ENCODE measurements around the gene PHOX2A.

The PHOX2A gene

DNA sequence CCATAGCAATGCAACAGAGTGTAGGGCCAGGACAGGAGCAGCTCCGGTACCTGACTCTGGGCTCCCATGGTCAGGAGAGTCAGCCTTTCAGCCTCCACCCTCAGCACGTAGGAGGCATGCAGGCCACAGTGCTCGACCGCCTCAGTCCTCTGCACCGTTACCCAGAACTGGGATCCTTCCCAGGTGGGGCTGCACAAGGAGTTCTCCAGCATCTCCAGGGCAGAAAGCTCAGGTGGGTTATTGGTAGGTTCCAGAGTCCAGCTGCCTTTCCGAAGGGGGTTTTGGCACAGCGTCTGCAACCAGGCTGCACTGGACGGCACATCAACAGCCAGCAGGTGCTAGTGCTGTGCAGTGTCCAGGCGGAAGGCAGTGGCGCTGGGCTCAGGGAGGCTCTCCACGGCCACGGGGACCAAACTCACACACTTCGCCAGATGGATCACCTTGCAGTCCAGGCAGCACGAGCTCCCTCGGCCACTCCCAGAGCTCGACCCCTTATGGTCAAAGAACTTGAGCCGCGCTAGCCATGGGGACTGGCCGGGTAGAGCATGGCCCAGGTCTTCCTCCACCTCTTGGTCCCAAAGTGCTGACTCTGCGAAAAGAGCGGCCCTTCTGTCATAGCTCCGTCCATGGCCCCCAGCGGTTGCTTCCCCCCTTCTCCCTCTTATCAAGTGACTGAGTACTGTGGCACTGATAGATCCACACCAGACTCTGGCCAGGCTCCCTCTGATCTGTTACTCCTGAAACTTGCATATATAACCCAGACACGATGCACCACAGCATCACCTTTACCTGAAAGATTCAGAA lies 6.9 kb upstream of the PHOX2A start:
- in situ Hi-C loops (cut with MboI; ENCODE audit: low sequenced_read_pairs): no loop called here

DNA sequence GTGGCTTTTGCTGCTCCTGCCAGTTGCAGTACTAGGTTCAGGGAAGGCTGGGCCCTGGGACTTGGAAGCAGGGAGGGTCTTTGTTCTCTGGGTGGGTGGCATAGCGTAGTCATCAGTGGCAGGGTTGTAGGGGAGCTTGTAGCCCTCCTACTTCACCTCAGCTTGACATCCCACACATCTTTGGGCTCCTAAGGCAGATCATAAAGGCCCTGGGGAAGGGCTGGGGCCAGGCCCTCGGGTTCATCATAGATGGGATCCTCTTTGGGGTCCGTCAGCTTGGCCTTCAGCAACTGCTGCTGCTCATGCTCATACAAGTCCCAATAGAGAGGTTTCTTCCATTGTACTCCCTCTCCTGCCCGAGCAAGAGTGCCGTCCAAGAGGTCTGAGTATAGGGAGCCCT lies 6.0 kb upstream of the PHOX2A start:
- in situ Hi-C loops (cut with MboI; ENCODE audit: low sequenced_read_pairs): no loop called here

DNA sequence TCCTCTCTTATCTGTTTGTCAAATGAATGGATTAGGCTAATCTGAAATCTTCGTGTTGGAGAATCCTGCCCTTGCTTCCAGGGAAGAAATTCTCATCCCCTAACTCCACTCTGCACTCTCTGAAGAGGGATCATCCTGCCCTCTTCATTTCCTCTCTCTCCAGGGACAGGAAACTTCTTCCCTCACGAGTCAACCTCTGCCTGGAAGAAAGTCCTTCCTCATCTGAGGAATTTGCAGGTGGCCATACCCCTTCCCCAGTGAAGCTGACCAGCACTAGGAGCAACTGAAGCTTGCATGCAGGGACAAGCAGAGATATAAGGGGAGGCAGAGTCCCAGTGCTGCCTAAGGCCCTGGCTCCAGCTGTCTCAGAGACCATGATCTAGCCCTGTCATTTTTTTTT lies 3.6 kb upstream of the PHOX2A start:
- in situ Hi-C loops (cut with MboI; ENCODE audit: low sequenced_read_pairs): no loop called here

DNA sequence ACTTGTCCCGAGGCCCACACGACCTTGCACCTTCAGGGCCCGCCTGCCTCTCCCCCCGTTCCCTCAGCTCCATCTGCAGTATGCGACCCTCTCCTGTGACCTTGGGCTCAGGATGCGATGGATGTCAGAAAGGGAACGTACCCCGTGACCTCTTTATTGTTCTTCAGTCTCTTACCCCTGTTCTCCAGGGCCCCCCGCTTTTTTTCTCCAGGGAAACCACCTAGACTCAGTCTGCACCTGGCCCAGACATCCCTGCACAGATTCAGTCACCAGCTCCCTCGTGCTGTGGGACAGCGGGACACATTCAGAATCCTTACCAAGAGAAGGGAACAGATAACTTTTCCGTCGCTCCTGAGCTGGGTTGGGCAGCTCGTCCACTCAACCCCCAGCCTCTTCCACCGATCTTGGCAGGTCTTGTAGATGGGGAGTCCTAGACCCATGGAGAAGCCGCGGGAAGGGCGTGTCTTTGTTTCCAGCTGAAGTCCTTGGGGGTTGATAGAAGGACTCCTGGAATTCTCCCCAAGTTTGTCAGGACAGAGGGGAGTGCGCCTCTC lies 1.4 kb upstream of the PHOX2A start:
- in situ Hi-C loops (cut with MboI; ENCODE audit: low sequenced_read_pairs): no loop called here

DNA sequence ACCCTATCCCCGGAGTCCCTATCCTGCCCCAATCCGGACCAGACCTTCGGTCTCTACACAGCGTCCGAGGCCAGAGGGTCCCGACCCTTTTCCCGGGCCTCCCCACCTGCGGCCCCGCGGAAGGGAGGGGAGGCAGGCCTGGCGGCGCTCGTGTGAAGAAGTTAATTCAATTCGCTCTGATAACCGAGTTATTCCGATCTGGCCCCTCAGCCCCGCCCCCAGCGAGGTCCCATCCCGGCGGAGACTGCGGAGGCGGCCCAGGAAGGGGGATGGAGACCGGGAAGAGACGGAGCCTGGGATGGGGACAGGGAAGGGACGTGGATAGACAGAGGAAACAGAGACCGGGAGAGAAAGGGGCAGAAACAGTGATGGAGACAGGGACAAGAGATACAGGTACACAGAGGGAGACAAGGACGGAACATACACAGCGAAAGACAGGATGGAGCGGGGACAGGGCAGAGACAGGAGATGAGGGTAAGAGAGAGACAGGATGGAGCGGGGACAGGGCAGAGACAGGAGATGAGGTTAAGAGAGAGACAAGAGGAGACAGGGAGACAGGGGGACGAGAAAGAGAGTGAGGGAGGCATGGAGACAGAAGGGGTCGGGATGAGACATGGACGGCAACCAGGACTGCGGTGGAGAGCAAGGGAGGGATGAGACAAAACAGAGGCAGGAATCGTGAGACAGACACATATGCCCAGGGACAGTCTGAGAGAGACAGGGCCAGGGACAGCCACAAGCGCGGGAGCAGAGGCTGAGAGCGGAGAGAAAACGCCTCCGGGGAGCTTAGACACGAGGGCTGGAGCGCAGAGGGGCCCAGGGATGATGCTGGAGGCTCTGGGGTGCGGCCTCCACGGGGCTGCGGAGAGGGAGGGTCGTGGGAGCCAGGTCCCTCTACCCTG lies 636 bp upstream of the PHOX2A start:
- in situ Hi-C loops (cut with MboI; ENCODE audit: low sequenced_read_pairs): no loop called here

DNA sequence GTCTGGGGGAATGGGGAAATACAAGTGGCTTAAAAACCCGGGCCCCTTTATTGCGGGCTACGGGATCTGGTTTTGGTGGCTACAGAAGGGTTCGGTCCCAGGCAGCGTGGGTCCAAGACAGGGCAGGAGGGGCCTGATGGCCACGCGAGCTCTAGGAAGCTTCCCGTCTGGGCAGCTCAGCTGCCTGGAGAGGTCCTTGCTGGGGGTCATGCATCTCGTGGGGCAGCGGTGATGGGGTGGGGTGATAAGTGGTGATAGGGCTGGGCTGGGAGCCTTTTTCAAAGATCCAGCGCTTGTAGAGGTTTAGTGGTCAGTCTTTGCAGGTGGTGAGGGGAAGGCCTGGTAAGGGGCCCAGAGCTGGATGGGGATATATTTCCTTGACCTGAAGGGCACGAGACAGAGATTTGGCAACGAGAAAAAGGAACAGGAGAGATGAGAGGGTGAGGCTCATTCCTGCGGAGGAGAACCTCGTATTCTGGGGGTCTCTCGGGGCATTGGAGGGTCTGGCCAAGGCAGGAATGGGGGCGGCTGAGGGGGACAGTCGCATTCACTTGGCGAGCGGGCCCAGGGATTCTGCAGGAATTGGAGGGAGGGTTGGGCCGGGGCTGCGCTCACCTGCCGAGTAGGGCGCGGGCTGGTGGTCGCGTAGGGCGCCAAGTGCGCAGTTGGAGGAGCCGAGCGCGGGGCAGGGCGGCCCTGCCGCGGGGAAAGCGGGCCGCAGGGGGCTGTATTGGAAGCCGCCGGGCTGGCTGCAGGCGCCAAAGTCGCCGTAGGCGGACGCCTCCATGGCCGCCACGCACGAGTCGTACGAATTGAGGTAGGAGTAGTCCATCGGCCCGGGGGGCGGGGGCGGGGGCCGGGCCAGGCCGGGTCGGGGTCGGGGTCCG lies 560 bp downstream of the PHOX2A start:
- in situ Hi-C loops (cut with MboI; ENCODE audit: low sequenced_read_pairs): no loop called here

DNA sequence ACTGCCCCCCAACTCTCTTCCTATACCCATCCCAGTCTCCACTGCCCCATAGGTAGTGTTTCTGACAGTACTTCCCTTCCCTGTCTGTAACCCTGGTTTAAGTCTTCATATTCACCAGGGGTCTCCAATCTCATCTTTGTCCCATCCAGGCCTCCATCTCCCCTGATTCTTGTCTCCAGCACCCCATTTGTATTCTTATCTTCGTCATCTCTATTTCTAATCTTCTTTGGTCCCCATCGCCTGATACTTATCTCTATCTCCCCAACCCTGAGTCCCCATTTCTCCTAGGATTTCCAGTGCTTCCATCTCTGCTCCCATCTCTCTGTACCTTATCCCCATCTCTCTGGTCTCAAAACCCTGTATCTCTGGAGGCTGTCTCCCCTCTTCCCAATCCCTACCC lies 1.8 kb downstream of the PHOX2A start:
- in situ Hi-C loops (cut with MboI; ENCODE audit: low sequenced_read_pairs): no loop called here

DNA sequence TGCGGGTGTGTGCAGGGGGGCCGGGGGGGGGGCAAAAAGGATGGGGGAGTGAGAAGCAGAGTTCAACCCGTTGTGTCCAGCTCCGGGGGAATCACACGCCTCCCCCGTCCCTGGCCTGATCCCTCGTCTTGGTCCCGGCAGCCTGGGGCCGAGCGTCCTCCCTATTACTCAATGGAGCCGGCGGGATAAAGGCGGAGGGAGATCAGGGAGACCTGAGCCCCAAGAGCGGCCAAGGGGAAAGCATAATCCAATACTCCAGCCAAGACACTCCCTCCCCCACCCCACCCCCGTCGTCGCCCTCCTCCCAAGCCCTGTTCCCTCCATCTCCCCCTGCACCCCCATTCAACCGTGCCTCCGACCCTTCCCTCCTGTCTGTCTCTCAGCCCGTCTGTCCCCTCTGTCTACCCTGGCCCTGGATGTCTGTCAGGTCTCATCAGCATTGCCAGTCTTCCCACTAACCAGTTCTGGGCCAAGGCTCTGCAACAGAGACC lies 2.6 kb downstream of the PHOX2A start:
- in situ Hi-C loops (cut with MboI; ENCODE audit: low sequenced_read_pairs): no loop called here

DNA sequence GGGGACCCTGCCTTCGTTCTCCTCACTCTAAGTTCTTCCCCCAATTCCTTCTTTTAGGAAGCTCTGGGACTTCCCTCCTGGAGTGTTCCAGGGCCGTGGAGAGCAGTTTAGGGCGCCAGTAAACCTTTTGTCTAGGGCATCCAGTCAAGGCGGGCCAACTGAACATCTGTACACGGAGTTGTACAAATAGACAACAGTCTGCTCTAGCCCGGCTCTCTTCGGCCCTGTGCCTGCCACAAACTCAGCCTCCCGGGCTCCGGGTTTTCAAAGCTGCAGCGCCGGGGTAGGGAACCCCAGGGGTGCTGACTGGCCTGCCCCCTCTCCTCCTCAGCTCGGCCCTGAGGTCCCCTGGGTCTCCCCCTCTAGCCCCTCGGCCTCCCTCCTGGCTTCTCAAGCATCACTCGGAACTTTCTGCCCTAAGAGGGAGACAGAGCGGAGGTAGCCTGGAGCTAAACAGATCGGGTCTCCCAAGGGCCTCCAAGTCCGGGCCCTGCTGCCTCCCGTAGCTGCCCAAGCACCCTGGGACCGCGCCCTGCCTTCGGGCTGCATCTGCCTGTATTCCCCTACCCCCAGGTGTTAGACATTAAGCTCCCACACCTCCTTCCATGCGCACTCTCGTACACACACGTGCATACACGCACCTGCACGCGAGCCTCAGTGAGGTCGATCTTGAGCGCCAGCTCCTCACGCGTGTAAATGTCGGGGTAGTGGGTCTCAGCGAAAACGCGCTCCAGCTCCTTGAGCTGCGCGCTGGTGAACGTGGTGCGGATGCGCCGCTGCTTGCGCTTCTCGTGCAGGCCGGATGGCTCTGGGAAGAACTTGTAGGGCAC lies 3.3 kb downstream of the PHOX2A start:
- in situ Hi-C loops (cut with MboI; ENCODE audit: low sequenced_read_pairs): no loop called here

DNA sequence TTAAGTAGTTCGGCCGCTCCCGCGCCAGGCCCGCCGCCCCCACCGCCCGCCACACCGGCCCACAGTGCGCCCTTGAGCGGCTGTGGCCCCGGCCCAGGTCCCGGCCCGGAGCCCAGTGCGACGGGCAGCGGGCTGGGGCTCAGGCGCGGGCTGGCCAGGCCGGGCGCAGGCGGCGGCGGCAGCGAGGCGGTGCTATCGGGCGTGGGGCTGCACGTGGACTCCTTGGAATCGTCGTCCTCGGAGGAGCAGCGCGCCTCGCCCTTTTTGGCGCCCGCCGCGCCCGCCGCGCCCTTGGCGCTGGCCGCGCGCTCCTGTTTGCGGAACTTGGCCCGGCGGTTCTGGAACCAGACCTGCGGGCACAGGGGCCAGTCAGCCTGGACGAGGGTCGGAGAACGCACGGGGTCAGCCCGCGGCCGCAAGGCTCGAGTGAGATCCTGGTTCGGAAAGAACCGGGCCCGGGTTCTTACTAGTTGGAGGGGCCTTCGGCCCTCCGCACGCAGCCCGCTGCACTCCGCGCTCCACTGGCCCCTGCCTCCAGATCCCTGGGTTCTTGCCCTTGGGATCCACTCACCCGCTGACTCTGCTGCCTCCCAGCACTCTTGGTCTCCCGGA lies 4.0 kb downstream of the PHOX2A start:
- in situ Hi-C loops (cut with MboI; ENCODE audit: low sequenced_read_pairs): no loop called here

DNA sequence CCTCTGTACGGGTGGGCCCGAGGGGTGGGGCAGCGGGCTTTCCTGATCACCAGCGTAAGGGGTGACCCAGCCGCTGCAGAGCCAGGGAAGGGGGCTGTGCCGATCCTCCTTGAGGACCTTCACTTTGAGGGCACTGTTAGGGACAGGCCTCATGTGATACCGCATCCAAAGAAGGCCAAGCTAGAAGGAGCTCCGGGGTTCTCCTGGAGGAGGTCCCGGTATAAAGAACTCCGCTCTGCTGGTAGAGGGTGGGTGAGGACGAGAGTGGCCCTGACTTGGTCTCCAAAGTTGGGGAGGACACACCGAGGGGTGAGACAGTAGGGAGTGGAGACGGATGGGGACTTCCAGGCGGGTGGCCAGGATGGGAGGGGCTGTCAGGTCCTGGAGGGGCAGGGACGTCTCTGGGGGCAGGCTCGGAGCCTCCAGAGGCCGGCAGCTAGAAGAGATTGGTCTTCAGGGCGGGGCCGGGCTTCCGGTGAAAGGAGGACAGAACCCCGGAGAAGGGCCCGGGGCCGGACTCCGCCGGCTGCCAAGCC lies 4.6 kb downstream of the PHOX2A start:
- in situ Hi-C loops (cut with MboI; ENCODE audit: low sequenced_read_pairs): no loop called here

DNA sequence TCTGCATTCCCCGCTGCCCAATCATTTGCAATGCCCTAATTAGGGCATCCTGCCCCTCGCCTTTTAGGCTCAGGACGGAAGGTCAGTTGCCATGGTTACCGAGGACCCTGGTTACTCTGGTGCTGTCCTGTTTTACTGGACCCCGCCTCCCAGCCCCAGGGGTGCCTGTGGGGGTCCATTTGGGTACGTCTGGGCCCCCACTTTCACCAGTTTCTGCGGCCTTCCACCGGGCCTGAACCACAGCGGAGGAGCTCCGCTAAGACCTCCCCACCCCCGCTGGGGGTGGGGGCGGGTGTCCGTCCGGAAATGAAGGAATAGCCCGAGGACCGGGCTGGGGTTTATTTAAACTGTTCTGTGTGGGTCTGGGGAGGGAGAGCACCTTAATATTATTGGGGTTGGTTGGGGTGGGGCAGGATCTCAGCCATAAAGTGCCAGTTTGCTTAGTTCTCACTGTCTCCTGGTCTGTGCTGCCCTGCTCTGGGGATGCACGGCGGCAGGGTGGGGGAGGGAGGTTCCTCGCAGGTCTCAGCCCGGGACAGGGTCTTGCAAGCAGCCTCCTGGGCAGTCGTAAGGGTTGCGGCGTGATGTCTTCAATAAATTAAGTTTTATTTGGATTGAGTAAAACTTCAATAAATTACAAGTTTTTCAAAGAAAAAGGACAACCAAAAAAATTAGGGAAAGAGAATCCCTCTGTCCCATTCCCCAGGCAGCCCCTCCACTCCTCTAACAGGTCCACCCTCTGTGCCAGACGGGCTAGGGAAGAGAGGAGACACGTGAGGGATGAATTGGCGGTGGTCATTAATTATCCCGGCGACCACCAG lies 5.3 kb downstream of the PHOX2A start:
- in situ Hi-C loops (cut with MboI; ENCODE audit: low sequenced_read_pairs): no loop called here

DNA sequence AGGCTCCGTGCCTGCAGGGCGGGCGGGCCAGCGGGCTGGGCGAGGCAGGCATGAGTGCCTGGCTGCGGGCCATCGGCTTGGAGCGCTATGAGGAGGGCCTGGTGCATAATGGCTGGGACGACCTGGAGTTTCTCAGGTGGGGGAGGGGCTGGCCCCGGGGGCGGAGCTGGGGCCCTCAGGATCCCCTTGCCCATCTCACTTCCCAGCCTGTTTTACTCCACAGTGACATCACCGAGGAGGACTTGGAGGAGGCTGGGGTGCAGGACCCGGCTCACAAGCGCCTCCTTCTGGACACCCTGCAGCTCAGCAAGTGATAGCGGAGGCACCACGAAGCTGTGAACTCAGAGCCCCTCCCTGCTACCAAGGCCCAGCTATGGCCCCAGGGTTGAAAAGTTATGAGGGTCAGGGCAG lies 5.9 kb downstream of the PHOX2A start:
- in situ Hi-C loops (cut with MboI; ENCODE audit: low sequenced_read_pairs): no loop called here

DNA sequence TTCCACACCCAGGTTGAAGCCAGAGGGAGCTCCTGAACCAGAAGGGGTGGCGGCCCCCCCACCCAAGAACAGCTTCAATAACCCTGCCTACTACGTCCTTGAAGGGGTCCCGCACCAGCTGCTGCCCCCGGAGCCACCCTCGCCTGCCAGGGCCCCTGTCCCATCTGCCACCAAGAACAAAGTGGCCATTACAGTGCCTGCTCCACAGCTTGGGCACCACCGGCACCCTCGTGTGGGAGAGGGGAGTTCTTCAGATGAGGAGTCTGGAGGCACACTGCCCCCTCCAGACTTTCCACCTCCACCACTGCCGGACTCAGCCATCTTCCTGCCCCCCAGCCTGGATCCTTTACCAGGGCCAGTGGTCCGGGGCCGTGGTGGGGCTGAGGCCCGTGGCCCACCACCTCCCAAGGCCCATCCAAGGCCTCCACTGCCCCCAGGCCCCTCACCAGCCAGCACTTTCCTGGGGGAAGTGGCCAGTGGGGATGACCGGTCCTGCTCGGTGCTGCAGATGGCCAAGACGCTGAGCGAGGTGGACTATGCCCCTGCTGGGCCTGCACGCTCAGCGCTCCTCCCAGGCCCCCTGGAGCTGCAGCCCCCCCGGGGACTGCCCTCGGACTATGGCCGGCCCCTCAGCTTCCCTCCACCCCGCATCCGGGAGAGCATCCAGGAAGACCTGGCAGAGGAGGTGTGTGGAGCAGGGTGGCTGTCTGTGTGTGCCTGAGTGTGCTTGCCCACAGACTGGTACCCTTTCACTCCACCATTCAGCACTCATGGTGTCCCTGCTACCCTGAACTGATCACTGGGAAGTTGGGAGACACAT lies 6.7 kb downstream of the PHOX2A start:
- in situ Hi-C loops (cut with MboI; ENCODE audit: low sequenced_read_pairs): no loop called here

DNA sequence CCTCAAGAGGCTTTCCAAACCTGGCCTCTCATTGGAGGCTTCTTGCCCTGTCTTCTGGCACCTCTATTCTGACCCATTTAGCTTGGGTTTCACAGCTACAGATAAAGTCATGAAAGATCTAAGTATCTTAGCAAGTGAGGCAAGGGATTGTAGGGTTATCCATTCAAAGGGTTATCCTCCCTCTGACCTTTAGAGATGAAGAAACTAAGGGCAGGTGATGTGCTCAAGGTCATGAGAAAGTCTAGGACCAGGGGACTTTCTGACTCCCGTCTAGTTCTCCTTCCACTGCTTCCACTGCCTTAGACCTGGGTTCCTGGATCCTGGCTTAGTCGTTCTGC lies 7.2 kb downstream of the PHOX2A start:
- in situ Hi-C loops (cut with MboI; ENCODE audit: low sequenced_read_pairs): no loop called here

DNA sequence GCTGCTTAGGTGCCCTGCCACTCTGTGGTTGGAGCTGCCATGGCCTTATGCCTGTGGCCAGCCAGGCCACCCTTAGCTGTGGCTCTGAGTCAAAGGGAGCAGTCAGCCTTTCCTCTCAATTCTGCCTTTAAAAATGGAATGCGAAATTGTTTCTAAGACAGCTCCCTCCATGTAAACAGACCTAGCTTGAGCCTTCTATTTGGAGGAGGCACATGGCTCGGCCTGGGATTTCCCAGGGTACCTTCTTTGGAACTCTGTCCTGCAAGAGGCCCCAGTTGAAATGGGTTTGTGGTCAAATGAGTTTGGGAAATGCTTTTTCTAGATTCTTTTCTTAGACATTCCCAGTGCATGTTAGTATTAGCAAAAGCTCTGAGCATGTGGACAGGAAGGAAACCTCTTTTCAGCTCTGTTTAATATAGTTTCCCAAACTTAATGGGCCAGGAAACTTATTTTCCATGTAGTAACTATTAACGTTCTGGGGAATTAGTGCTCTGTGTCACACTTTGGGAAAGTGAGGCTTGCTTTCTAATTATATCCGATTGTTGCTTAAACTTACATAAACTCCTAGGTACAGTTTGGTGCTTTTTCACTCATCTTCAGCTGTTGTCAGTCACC lies 7.8 kb downstream of the PHOX2A start:
- in situ Hi-C loops (cut with MboI; ENCODE audit: low sequenced_read_pairs): no loop called here

Data from HL-60/S4 treated with phorbol 12-myristate 13-acetate at 8.2 ng/mL for 4 days and 3 days (cell line).